ENCODE results near the gene TSC22D4. TPM values are rescaled to one million over a fixed set of nuclear protein-coding genes. Genes with fewer than 3 reads are reported as not detected.
"Not testable (repeated sequence)": the region's sequence is repeated elsewhere in the genome, so short reads cannot be mapped to it uniquely, and the experiment has no call there.

Gene TSC22D4
- polyA plus RNA-seq, 3 donors from 2014 or later: 32.4 to 42.2 (median 35.3) TPM

- peaks cover 13 to 17% of the 10 kb centered on the region in 2 donors for H3K4me1 Mint-ChIP-seq
- not testable (repeated sequence) for H3K36me3 Mint-ChIP-seq; DNase-seq; H3K27ac Mint-ChIP-seq; H3K4me3 Mint-ChIP-seq; H3K27me3 Mint-ChIP-seq (ENCODE audit: low read depth in 3 of 3); H3K9me3 Mint-ChIP-seq
Observed at GRCh38 chr7:100439244-100439643, 39.8 kb downstream of the TSC22D4 start.

GRCh38 chr7:100438731-100439130 is 40.3 kb downstream of the TSC22D4 start:
- H3K4me1 Mint-ChIP-seq: peaks cover 18 to 22% of the 10 kb centered on the region in 2 donors
- not testable (repeated sequence) for DNase-seq; H3K27ac Mint-ChIP-seq; H3K9me3 Mint-ChIP-seq; H3K27me3 Mint-ChIP-seq (ENCODE audit: low read depth in 3 of 3); H3K4me3 Mint-ChIP-seq; H3K36me3 Mint-ChIP-seq

GRCh38 chr7:100438172-100438571 is 40.8 kb downstream of the TSC22D4 start:
- peak overlapping the region in 3 of 5 donors; percentile 18 to 31 (median 28) for H3K4me3 Mint-ChIP-seq
- H3K4me1 Mint-ChIP-seq: peaks cover 22 to 24% of the 10 kb centered on the region in 2 donors
- H3K27ac Mint-ChIP-seq: peak overlapping the region in 4 of 6 donors; percentile 28 to 69 (median 43)
- H3K36me3 Mint-ChIP-seq: peaks cover 0 to 10% (median 0%) of the 10 kb centered on the region in 3 donors
- peaks cover 6 to 10% (median 7%) of the 10 kb centered on the region in 3 donors for H3K27me3 Mint-ChIP-seq (ENCODE audit: low read depth in 3 of 3)
- no peaks in the 10 kb centered on the region for H3K9me3 Mint-ChIP-seq
- DNase-seq: no peak

- no peak for DNase-seq
- H3K27ac Mint-ChIP-seq: peak overlapping the region in 4 of 6 donors; percentile 28 to 97 (median 77)
- H3K4me1 Mint-ChIP-seq: peaks cover 27 to 29% of the 10 kb centered on the region in 2 donors
- H3K9me3 Mint-ChIP-seq: no peaks in the 10 kb centered on the region
- H3K27me3 Mint-ChIP-seq (ENCODE audit: low read depth in 3 of 3): peaks cover 6 to 10% (median 7%) of the 10 kb centered on the region in 3 donors
- peak overlapping the region; percentile 9 to 98 (median 30) for H3K4me3 Mint-ChIP-seq
- H3K36me3 Mint-ChIP-seq: peaks cover 0 to 10% (median 1%) of the 10 kb centered on the region in 3 donors
Observed at GRCh38 chr7:100437150-100438100, 41.6 kb downstream of the TSC22D4 start.

- peak; percentile 31 to 53 (median 47) for DNase-seq
- H3K27me3 Mint-ChIP-seq (ENCODE audit: low read depth in 3 of 3): peaks cover 8 to 10% (median 9%) of the 10 kb centered on the region in 3 donors
- H3K4me3 Mint-ChIP-seq: peak overlapping the region; percentile 86 to 98 (median 95)
- peaks cover 42 to 46% of the 10 kb centered on the region in 2 donors for H3K4me1 Mint-ChIP-seq
- no peaks in the 10 kb centered on the region for H3K9me3 Mint-ChIP-seq
- H3K27ac Mint-ChIP-seq: peak overlapping the region; percentile 90 to 98 (median 96)
- peaks cover 0 to 10% (median 4%) of the 10 kb centered on the region in 3 donors for H3K36me3 Mint-ChIP-seq
Observed at GRCh38 chr7:100435401-100436304, 43.4 kb downstream of the TSC22D4 start.

- H3K36me3 Mint-ChIP-seq: peaks cover 0 to 12% (median 4%) of the 10 kb centered on the region in 3 donors
- DNase-seq: no peak
- H3K4me1 Mint-ChIP-seq: peaks cover 48 to 53% of the 10 kb centered on the region in 2 donors
Observed at GRCh38 chr7:100434297-100435144, 44.5 kb downstream of the TSC22D4 start.

GRCh38 chr7:100433592-100434296 is 45.3 kb downstream of the TSC22D4 start:
- Mint-ChIP-seq H3K9me3 (no peaks in the 10 kb centered on the region), H3K4me3 (peak overlapping the region; percentile 50 to 89 (median 86)), H3K27me3 (ENCODE audit: low read depth in 3 of 3) (peaks cover 23 to 26% (median 25%) of the 10 kb centered on the region in 3 donors), H3K36me3 (peaks cover 0 to 13% (median 4%) of the 10 kb centered on the region in 3 donors), H3K27ac (peak overlapping the region; percentile 87 to 96 (median 94)), H3K4me1 (peaks cover 53 to 57% of the 10 kb centered on the region in 2 donors)
- no peak for DNase-seq

More at GRCh38 chr7:100434297-100435144, 44.5 kb downstream of the TSC22D4 start:
- H3K27me3 Mint-ChIP-seq (ENCODE audit: low read depth in 3 of 3): peaks cover 16 to 18% (median 17%) of the 10 kb centered on the region in 3 donors
- H3K4me3 Mint-ChIP-seq: peak overlapping the region; percentile 86 to 89 (median 87)
- H3K9me3 Mint-ChIP-seq: no peaks in the 10 kb centered on the region
- peak overlapping the region; percentile 87 to 96 (median 94) for H3K27ac Mint-ChIP-seq

GRCh38 chr7:100433276-100433591 is 45.8 kb downstream of the TSC22D4 start:
- H3K9me3 Mint-ChIP-seq: no peaks in the 10 kb centered on the region
- H3K27ac Mint-ChIP-seq: peak overlapping the region in 4 of 6 donors; percentile 60 to 94 (median 78)
- H3K36me3 Mint-ChIP-seq: peaks cover 0 to 13% (median 4%) of the 10 kb centered on the region in 3 donors
- peaks cover 28 to 31% (median 30%) of the 10 kb centered on the region in 3 donors for H3K27me3 Mint-ChIP-seq (ENCODE audit: low read depth in 3 of 3)
- H3K4me3 Mint-ChIP-seq: peak overlapping the region in 1 of 5 donors; percentile 55
- peaks cover 58 to 61% of the 10 kb centered on the region in 2 donors for H3K4me1 Mint-ChIP-seq
- no peak for DNase-seq

- Mint-ChIP-seq H3K9me3 (no peaks in the 10 kb centered on the region), H3K4me3 (peak overlapping the region in 4 of 5 donors; percentile 2 to 55 (median 22)), H3K36me3 (peaks cover 0 to 13% (median 4%) of the 10 kb centered on the region in 3 donors), H3K27me3 (ENCODE audit: low read depth in 3 of 3) (peaks cover 32 to 35% (median 35%) of the 10 kb centered on the region in 3 donors), H3K4me1 (peaks cover 63 to 66% of the 10 kb centered on the region in 2 donors), H3K27ac (peak overlapping the region; percentile 59 to 94 (median 77))
- no peak for DNase-seq
Observed at GRCh38 chr7:100432621-100433275, 46.3 kb downstream of the TSC22D4 start.

- Mint-ChIP-seq H3K27me3 (ENCODE audit: low read depth in 3 of 3) (peaks cover 32 to 35% (median 35%) of the 10 kb centered on the region in 3 donors), H3K36me3 (peaks cover 0 to 13% (median 4%) of the 10 kb centered on the region in 3 donors), H3K4me1 (peaks cover 64 to 67% of the 10 kb centered on the region in 2 donors), H3K9me3 (no peaks in the 10 kb centered on the region), H3K27ac (peak overlapping the region; percentile 62 to 94 (median 90)), H3K4me3 (peak overlapping the region; percentile 21 to 87 (median 55))
- DNase-seq: no peak
Observed at GRCh38 chr7:100432053-100432452, 47.0 kb downstream of the TSC22D4 start.

GRCh38 chr7:100431286-100431735 is 47.7 kb downstream of the TSC22D4 start:
- Mint-ChIP-seq H3K4me1 (peaks cover 64% of the 10 kb centered on the region in 2 donors), H3K4me3 (peak overlapping the region; percentile 34 to 89 (median 87)), H3K27ac (peak overlapping the region; percentile 62 to 99 (median 96)), H3K27me3 (ENCODE audit: low read depth in 3 of 3) (peaks cover 29 to 32% (median 32%) of the 10 kb centered on the region in 3 donors), H3K36me3 (peaks cover 0 to 13% (median 4%) of the 10 kb centered on the region in 3 donors), H3K9me3 (no peaks in the 10 kb centered on the region)
- no peak for DNase-seq

Data from immature natural killer cell (primary cell).